Naive thymus-derived CD4-positive, alpha-beta T cell (primary cell): ENCODE measurements around the gene ZFAND3. TPM values are rescaled to one million over a fixed set of nuclear protein-coding genes. Genes with fewer than 3 reads are reported as not detected.
A peak's percentile ranks its signal among the peaks of the same experiment; 100 is the strongest.
"Not testable (repeated sequence)": the region's sequence is repeated elsewhere in the genome, so short reads cannot be mapped to it uniquely, and the experiment has no call there.

Experiments used
- ATAC-seq: fragments of 150-1000 bp; cut with Tn5 transposase; 2 replicates; pipeline ENCODE4 v1.10.0; 2021; ENCODE audit warnings: mild to moderate bottlenecking, moderate library complexity
- CTCF ChIA-PET: fragments of 350-600 bp; sonication (Branson Sonifier 250); formaldehyde crosslinking; loops from one replicate; lab custom pipeline; 2021; ENCODE audit warnings: antibody characterized with exemption; lab: Charles Lee
- POLR2A ChIA-PET: fragments of 350-600 bp; sonication (Branson Sonifier 250); formaldehyde crosslinking; loops from one replicate; lab custom pipeline; 2021; ENCODE audit warnings: antibody characterized with exemption, inconsistent platforms; lab: Charles Lee
- DNase-seq, 9 donors: peaks; one replicate each; pipeline versions ENCODE4 v3.0.0 to v3.0.0-alpha.2; 2020 to 2022; ENCODE audit warnings: mixed read lengths in 1 of 9
- H3K27ac ChIP-seq: one replicate; pipeline ENCODE4 v1.7.0; 2013; ENCODE audit warnings: mild to moderate bottlenecking, low read depth, low read length, moderate library complexity
- H3K27me3 ChIP-seq, 2 donors: one replicate each; pipeline ENCODE4 v1.7.0; 2013; ENCODE audit warnings: low read length in 2 of 2, mild to moderate bottlenecking in 2 of 2, moderate library complexity in 2 of 2; ENCODE audit not compliant: control insufficient read depth in 2 of 2, insufficient read depth in 2 of 2
- H3K36me3 ChIP-seq, 3 experiments: 1 replicate in 2 of 3; 2 replicates in 1 of 3; pipeline ENCODE4 v1.7.0; 2013; ENCODE audit warnings: low read length in 3 of 3, mild to moderate bottlenecking in 3 of 3, moderate library complexity in 1 of 3; ENCODE audit not compliant: insufficient read depth in 3 of 3, control insufficient read depth in 2 of 3
- H3K4me1 ChIP-seq, 2 donors: one replicate each; pipeline ENCODE4 v1.7.0; 2013; ENCODE audit warnings: low read length in 2 of 2, mild to moderate bottlenecking in 2 of 2, moderate library complexity in 1 of 2; ENCODE audit not compliant: control insufficient read depth in 2 of 2, insufficient read depth in 2 of 2
- H3K4me3 ChIP-seq: 2 replicates; pipeline ENCODE4 v1.7.0; 2013; ENCODE audit warnings: mild to moderate bottlenecking, low read length
- H3K9me3 ChIP-seq, 3 experiments: 1 replicate in 2 of 3; 2 replicates in 1 of 3; pipeline ENCODE4 v1.7.0; 2013; ENCODE audit warnings: low read length in 3 of 3; ENCODE audit not compliant: control insufficient read depth in 2 of 3
- H3K27ac Mint-ChIP-seq, 9 donors: one replicate each; pipeline ENCODE4 v1.8.0; 2020 to 2022; ENCODE audit warnings: mixed read lengths in 9 of 9, mild to moderate bottlenecking in 8 of 9, moderate library complexity in 5 of 9, inconsistent platforms in 2 of 9
- H3K27me3 Mint-ChIP-seq, 5 donors: one replicate each; pipeline ENCODE4 v1.8.0; 2021 to 2022; ENCODE audit warnings: mixed read lengths in 5 of 5, mild to moderate bottlenecking in 1 of 5
- H3K36me3 Mint-ChIP-seq, 5 donors: one replicate each; pipeline ENCODE4 v1.8.0; 2020 to 2022; ENCODE audit warnings: mixed read lengths in 5 of 5, mild to moderate bottlenecking in 3 of 5, inconsistent platforms in 1 of 5
- H3K4me1 Mint-ChIP-seq, 7 donors: one replicate each; pipeline ENCODE4 v1.8.0; 2020 to 2022; ENCODE audit warnings: mixed read lengths in 7 of 7, mild to moderate bottlenecking in 3 of 7, inconsistent platforms in 1 of 7
- H3K4me3 Mint-ChIP-seq, 10 donors: one replicate each; pipeline ENCODE4 v1.8.0; 2020 to 2022; ENCODE audit warnings: mild to moderate bottlenecking in 10 of 10, mixed read lengths in 10 of 10, moderate library complexity in 6 of 10, inconsistent platforms in 2 of 10
- H3K9me3 Mint-ChIP-seq, 11 donors: one replicate each; pipeline ENCODE4 v1.8.0; 2020 to 2022; ENCODE audit warnings: mixed read lengths in 11 of 11, mild to moderate bottlenecking in 4 of 11, inconsistent platforms in 1 of 11, moderate library complexity in 1 of 11
- intact Hi-C, 2 donors: fragments of 100-400 bp; cut with micrococcal nuclease; formaldehyde crosslinking; loops; one replicate each; pipeline ENCODE4 v1.15.1; 2023
- polyA plus RNA-seq, 2 donors: library from polyadenylated mRNA; unstranded; fragments of 300-500 nt; fragmentation: Illumina TruSeq; gene quantifications; one replicate each; pipeline ENCODE4 v1.2.3, GENCODE V29; 2021
- total RNA-seq, 6 experiments: library from RNA in 5 of 6; stranded (reverse) in 5 of 6; gene quantifications; 1 replicate in 5 of 6; 2 replicates in 1 of 6; pipeline ENCODE4 v1.2.3 and lab custom pipeline; 2021 to 2026

The ZFAND3 gene
- total and polyA plus RNA-seq, 7 experiments from 2014 or later: 3.5 to 55.0 (median 37.1) TPM

DNA sequence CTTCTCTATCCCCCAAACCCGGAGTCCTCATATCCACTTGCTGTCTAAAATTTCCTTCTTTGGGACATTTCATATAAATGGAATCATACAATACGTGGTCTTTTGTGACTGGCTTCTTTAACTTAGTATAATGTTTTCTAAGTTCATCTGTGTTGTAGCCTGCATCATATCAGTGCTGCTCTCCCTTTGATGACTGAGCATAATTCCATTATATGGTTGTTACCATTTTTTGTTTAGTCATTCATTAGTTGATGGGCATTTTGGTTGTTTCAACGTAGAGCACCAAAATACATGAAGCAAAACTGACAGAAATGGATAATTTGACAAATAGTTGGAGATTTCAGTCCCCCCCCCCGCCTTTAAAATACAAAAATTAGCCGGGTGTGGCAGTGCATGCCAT lies 71.5 kb downstream of the ZFAND3 start:
- Histone ChIP-seq H3K27me3 (no peaks in the 10 kb centered on the region), H3K36me3 (no peaks in the 10 kb centered on the region), H3K4me1 (no peaks in the 10 kb centered on the region), H3K4me3 (no peak overlapping the region), H3K9me3 (peaks cover 0 to 8% (median 0%) of the 10 kb centered on the region in 3 experiments), H3K27ac (no peak overlapping the region)
- H3K36me3 Mint-ChIP-seq: peaks cover 6 to 42% (median 39%) of the 10 kb centered on the region in 5 donors
- ChIA-PET POLR2A (no interaction called here), CTCF (no interaction called here)
- H3K4me3 Mint-ChIP-seq: no peak overlapping the region
- H3K9me3 Mint-ChIP-seq: peaks cover 0 to 41% (median 18%) of the 10 kb centered on the region in 11 donors
- H3K27me3 Mint-ChIP-seq: no peaks in the 10 kb centered on the region
- H3K27ac Mint-ChIP-seq: peak overlapping the region in 2 of 9 donors; percentile 0 to 1
- intact Hi-C loops: no loop called here
- no peak for ATAC-seq
- H3K4me1 Mint-ChIP-seq: peaks cover 8 to 75% (median 65%) of the 10 kb centered on the region in 7 donors
- DNase-seq: no peak

DNA sequence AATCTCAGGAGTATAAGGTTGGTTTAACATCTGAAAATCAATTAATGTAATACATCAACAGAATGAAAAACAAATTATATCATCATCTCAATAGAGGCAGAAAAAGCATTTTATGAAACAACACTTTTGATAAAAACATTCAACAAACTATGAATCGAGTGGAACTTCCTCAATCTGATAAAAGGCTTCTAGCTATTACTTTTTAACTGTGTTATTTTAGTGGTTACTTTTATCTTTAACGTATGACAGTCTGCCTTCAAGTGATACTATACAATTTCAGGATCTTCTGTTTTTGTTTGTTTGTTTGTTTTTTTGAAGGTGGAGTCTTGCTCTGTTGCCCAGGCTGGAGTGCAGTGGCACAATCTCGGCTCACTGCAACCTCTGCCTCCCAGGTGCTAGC lies 73.7 kb downstream of the ZFAND3 start:
- Mint-ChIP-seq H3K36me3 (peaks cover 6 to 42% (median 39%) of the 10 kb centered on the region in 5 donors), H3K9me3 (peaks cover 0 to 41% (median 20%) of the 10 kb centered on the region in 11 donors), H3K4me3 (peak overlapping the region in 1 of 10 donors; percentile 16), H3K4me1 (peaks cover 12 to 81% (median 74%) of the 10 kb centered on the region in 7 donors), H3K27ac (peak overlapping the region in 3 of 9 donors; percentile 2 to 57 (median 38)), H3K27me3 (no peaks in the 10 kb centered on the region)
- Histone ChIP-seq H3K36me3 (no peaks in the 10 kb centered on the region), H3K27me3 (no peaks in the 10 kb centered on the region), H3K4me1 (peaks cover 0 to 4% of the 10 kb centered on the region in 2 donors), H3K4me3 (no peak overlapping the region), H3K9me3 (peaks cover 0 to 8% (median 0%) of the 10 kb centered on the region in 3 experiments), H3K27ac (no peak overlapping the region)
- DNase-seq: no peak
- ChIA-PET POLR2A (interaction anchor here (0.6 to 0.9 kb wide), 2 partner anchors 11 to 45 kb away, joined by 3 read pairs; no protein-coding TSS in a partner anchor), CTCF (no interaction called here)
- ATAC-seq: no peak
- intact Hi-C loops: no loop called here

- POLR2A ChIA-PET: interaction anchor here (0.9 kb wide), 1 partner anchor 12 kb away, joined by 3 read pairs; no protein-coding TSS in a partner anchor
These were observed 74.2 kb downstream of the ZFAND3 start for GRCh38 chr6:37893734-37894133.

DNA sequence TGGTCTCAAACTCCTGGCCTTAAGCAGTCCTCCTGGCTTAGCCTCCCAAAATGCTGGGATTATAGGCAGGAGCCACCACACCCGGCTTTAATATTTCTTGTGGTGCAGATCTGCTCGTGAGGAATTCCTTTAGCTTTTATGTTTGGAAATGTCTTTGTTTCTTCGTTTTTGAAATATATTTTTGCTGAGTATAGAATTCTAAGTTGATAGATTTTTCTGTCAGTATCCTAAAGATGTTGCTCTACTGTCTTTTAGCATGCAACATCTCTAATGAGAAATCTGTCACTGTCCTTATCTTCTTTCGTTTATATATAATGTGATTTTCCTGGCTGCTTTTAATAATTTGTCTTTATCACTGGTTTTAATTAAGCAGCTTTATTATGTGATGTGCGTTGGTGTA lies 75.1 kb downstream of the ZFAND3 start:
- DNase-seq (no peak), ATAC-seq (no peak)
- no peak overlapping the region for H3K4me3 ChIP-seq
- no peaks in the 10 kb centered on the region for H3K27me3 Mint-ChIP-seq
- peaks cover 0 to 4% of the 10 kb centered on the region in 2 donors for H3K4me1 ChIP-seq
- peaks cover 3 to 42% (median 39%) of the 10 kb centered on the region in 5 donors for H3K36me3 Mint-ChIP-seq
- peaks cover 0 to 8% (median 0%) of the 10 kb centered on the region in 3 experiments for H3K9me3 ChIP-seq
- H3K4me1 Mint-ChIP-seq: peaks cover 12 to 76% (median 69%) of the 10 kb centered on the region in 7 donors
- peaks cover 0 to 41% (median 20%) of the 10 kb centered on the region in 11 donors for H3K9me3 Mint-ChIP-seq
- intact Hi-C loops: no loop called here
- H3K27ac ChIP-seq: no peak overlapping the region
- H3K36me3 ChIP-seq: no peaks in the 10 kb centered on the region
- peak overlapping the region in 3 of 10 donors; percentile 13 to 57 (median 28) for H3K4me3 Mint-ChIP-seq
- no peak overlapping the region for H3K27ac Mint-ChIP-seq
- H3K27me3 ChIP-seq: no peaks in the 10 kb centered on the region
- POLR2A ChIA-PET: no interaction called here
- CTCF ChIA-PET: interaction anchor here (0.7 kb wide), 1 partner anchor 1007 kb away, joined by 3 read pairs; no protein-coding TSS in a partner anchor

More at GRCh38 chr6:37893734-37894133, 74.2 kb downstream of the ZFAND3 start:
- CTCF ChIA-PET, H3K36me3 ChIP-seq, H3K27me3 ChIP-seq, H3K4me3 Mint-ChIP-seq, H3K27ac Mint-ChIP-seq, H3K27me3 Mint-ChIP-seq, ATAC-seq, H3K4me3 ChIP-seq, H3K9me3 ChIP-seq, intact Hi-C loops, DNase-seq, H3K4me1 ChIP-seq, H3K27ac ChIP-seq: not testable (repeated sequence)
- Mint-ChIP-seq H3K4me1 (peaks cover 12 to 78% (median 71%) of the 10 kb centered on the region in 7 donors), H3K9me3 (peaks cover 0 to 41% (median 20%) of the 10 kb centered on the region in 11 donors), H3K36me3 (peaks cover 6 to 42% (median 39%) of the 10 kb centered on the region in 5 donors)

GRCh38 chr6:37897321-37897720 lies 77.8 kb downstream of the ZFAND3 start:
- POLR2A ChIA-PET: no interaction called here
- intact Hi-C loops: no loop called here
- Mint-ChIP-seq H3K36me3 (peaks cover 3 to 34% (median 31%) of the 10 kb centered on the region in 5 donors), H3K4me1 (peaks cover 12 to 75% (median 68%) of the 10 kb centered on the region in 7 donors), H3K27ac (no peak overlapping the region), H3K27me3 (no peaks in the 10 kb centered on the region), H3K4me3 (peak overlapping the region in 5 of 10 donors; percentile 5 to 50 (median 12)), H3K9me3 (peaks cover 0 to 36% (median 15%) of the 10 kb centered on the region in 11 donors)
- Histone ChIP-seq H3K9me3 (peaks cover 0 to 8% (median 0%) of the 10 kb centered on the region in 3 experiments), H3K4me3 (no peak overlapping the region), H3K27me3 (no peaks in the 10 kb centered on the region), H3K27ac (no peak overlapping the region), H3K4me1 (peaks cover 0 to 4% of the 10 kb centered on the region in 2 donors), H3K36me3 (no peaks in the 10 kb centered on the region)
- CTCF ChIA-PET: no interaction called here
- ATAC-seq (no peak), DNase-seq (no peak)

DNA sequence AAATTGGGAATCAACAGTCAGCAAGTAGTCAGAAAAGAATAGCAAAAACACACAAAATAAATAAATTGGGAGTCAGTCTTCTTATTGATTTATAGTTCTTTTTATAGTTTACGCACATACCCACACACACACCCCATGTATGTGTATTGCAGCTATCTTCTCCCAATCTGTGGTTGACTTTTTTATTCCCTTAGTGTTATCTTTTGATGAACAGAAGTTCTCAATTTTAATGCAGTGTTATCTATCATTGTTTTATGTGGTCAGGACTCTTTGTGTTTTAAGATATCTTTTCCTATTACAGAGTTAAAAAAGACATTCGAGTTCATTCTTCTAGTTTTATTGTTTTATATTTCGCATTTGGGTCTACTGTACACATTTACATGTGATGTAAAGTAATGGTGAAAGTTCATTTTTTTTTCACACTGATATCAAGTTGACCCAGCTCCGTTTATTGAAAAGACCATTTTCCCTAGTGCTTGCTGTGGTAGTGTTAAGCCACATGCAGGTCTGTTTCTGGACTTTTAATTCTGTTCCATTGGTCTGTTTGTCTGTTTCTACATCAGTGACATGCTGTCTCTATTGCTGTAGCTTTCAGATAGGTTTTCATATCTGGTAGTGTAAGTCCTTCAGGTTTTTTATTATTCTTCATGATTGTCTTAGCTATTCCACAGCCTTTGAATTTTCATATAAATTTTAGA lies 78.4 kb downstream of the ZFAND3 start:
- DNase-seq (no peak), ATAC-seq (no peak)
- intact Hi-C loops: no loop called here
- ChIA-PET POLR2A (interaction anchor here (0.7 kb wide), 1 partner anchor 45 kb away, joined by 3 read pairs; no protein-coding TSS in a partner anchor), CTCF (no interaction called here)
- no peak overlapping the region for H3K27ac ChIP-seq
- H3K27me3 ChIP-seq: no peaks in the 10 kb centered on the region
- H3K4me1 ChIP-seq: peaks cover 0 to 4% of the 10 kb centered on the region in 2 donors
- Mint-ChIP-seq H3K36me3 (peaks cover 3 to 27% (median 25%) of the 10 kb centered on the region in 5 donors), H3K27me3 (no peaks in the 10 kb centered on the region), H3K27ac (no peak overlapping the region), H3K9me3 (peaks cover 0 to 29% (median 12%) of the 10 kb centered on the region in 11 donors), H3K4me3 (peak overlapping the region in 6 of 10 donors; percentile 2 to 50 (median 14)), H3K4me1 (peaks cover 10 to 69% (median 62%) of the 10 kb centered on the region in 7 donors)
- no peaks in the 10 kb centered on the region for H3K36me3 ChIP-seq
- H3K4me3 ChIP-seq: no peak overlapping the region
- peaks cover 0 to 7% (median 0%) of the 10 kb centered on the region in 3 experiments for H3K9me3 ChIP-seq
